Thyroid gland (tissue), 4 donors: ENCODE data around the gene RSRC2.

Experiments used
- POLR2A ChIP-seq, 2 donors: fragments of 450-650 bp; IDR thresholded peaks; one replicate each; pipeline ENCODE4 v1.6.1; 2017; ENCODE audit warnings: antibody characterized with exemption in 2 of 2, mild to moderate bottlenecking in 2 of 2, moderate library complexity in 1 of 2
- TF ChIP-seq, protein P1 (sequence below), 6 experiments: fragments of 200-600 bp in 3 of 6; fragments of 450-650 bp in 3 of 6; sonication (generic) in 3 of 6; IDR thresholded peaks; one replicate each; pipeline ENCODE4 v1.5.1; 2016 to 2019; ENCODE audit warnings: antibody characterized with exemption in 6 of 6, mild to moderate bottlenecking in 2 of 6, inconsistent platforms in 1 of 6, moderate library complexity in 1 of 6

DNA sequence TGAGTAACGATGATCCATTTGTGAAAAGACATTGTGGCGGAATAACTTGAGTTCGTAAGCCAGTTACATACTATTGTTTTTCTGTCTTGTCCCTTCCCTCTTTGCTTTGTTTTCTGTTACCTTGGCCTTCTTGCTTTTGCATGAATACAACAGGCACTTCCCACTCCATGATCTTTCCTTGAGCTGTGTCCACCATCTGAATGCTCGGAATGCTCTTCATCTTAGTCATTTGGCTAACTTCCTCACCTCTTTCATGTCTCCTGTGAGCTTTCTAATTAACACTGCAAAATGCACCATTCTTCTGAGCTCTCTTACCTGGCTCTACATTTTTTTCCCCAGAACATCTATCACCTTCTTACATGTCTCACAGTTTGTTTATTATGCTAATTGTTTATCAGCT, 10.3 kb upstream of the RSRC2 start:
- TF ChIP-seq, protein P1, sequence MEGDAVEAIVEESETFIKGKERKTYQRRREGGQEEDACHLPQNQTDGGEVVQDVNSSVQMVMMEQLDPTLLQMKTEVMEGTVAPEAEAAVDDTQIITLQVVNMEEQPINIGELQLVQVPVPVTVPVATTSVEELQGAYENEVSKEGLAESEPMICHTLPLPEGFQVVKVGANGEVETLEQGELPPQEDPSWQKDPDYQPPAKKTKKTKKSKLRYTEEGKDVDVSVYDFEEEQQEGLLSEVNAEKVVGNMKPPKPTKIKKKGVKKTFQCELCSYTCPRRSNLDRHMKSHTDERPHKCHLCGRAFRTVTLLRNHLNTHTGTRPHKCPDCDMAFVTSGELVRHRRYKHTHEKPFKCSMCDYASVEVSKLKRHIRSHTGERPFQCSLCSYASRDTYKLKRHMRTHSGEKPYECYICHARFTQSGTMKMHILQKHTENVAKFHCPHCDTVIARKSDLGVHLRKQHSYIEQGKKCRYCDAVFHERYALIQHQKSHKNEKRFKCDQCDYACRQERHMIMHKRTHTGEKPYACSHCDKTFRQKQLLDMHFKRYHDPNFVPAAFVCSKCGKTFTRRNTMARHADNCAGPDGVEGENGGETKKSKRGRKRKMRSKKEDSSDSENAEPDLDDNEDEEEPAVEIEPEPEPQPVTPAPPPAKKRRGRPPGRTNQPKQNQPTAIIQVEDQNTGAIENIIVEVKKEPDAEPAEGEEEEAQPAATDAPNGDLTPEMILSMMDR (IDR thresholded peaks at IDR 0.05), result no peak
- TF ChIP-seq POLR2A (IDR thresholded peaks at IDR 0.05), result no peak
